Inferior parietal cortex (tissue), 1 donor: Measurements from ENCODE around the gene OPCML.

Experiments
- DNase-seq: peaks from one replicate; pipeline ENCODE4 v3.0.0-alpha.2; 2016; ENCODE audit errors: extremely low spot score

Gene OPCML

DNA sequence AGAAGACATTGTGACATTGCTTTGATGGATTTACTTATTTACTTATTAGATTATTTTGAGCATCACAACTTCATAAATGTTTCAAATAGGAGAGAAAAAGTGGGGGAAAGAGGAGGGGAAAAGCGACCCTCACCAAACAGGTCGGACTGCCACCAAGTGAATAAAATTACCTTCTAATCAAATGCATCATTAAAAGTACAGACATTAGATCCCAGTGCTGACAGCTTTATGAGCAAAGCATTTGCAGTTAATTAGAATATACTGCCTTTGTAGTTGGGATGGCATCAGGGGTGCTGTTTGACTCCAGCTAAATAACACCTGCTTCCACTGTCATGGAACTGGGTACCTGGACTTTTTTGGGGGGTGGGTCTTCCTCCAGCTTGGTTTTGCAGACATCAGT, 299.6 kb downstream of the OPCML start:
- DNase-seq: no peak

GRCh38 chr11:133230431-133230830, 301.9 kb downstream of the OPCML start:
- DNase-seq: no peak

GRCh38 chr11:133228471-133229329, 303.6 kb downstream of the OPCML start:
- no peak for DNase-seq

DNA sequence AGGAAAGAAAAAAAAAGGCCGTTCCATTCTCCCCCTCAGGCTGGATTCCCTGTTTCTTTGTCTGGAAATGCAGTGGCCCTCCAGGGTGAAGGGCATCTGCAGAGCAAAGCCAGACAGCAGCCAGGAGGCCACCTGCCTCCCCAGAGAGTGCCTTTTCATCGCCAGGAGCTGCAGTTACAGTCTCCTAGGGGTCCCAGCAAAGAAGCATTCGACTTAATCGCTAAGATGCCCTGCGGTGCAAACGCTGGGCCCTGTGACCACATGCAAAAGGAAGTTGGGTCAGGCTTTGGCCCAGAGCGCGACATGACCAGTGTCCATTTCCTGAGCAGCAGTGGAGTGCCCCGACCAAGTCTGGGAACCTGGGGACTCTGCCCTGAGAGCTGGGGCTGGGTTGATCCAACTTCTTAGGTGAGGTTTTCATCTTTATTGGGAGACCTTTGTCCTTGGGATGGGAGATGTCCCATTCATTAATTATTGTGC, 304.6 kb downstream of the OPCML start:
- DNase-seq: no peak

- DNase-seq: no peak
These were observed 308.0 kb downstream of the OPCML start for GRCh38 chr11:133224271-133224670.

DNA sequence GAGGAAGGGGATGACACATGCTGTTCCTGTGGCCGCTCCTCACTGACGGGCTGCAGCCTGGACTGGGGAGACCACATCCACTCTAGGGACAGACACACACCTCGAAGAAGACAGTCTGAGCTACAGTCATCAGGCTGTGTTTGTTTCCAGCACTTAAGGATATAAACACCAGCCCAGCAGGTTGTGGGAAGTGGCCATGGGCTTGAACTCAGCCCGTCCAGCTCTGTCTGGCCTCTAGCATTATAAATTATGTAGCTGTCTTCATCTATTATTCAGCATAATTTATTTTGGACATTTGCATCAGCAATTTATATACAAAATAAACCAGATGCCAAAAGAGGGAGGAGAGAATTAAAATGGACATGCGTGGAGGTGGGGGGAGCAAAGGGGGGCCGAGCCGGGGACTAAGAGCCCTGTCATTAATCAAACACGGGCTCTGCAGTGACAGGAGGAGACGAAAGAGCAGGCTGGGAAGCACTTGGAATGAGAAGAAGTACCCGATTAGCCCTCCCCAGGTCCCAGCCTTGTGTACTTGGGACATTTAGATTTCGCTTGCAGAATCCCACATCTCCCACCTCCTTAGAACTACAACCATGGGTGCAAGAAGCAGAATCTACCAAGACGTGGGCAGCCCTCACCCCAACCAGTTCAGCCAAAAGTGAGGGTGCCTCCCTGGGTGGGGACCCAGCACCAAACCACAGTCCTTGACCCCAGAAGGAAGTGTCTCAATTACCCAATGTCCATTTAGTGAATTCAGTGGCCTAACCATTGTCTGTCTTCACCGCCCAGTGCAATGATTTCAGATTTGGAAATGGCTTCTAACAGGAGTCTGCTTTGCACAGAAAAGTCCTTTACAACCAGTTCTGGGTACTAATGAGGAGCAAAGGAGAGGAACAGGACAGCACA, 309.6 kb downstream of the OPCML start:
- DNase-seq: no peak

- no peak for DNase-seq
These were observed 312.8 kb downstream of the OPCML start for GRCh38 chr11:133219543-133219942.

- DNase-seq: no peak
These were observed 315.5 kb downstream of the OPCML start for GRCh38 chr11:133216813-133217212.

GRCh38 chr11:133215596-133216230, 316.6 kb downstream of the OPCML start:
- DNase-seq: no peak

DNA sequence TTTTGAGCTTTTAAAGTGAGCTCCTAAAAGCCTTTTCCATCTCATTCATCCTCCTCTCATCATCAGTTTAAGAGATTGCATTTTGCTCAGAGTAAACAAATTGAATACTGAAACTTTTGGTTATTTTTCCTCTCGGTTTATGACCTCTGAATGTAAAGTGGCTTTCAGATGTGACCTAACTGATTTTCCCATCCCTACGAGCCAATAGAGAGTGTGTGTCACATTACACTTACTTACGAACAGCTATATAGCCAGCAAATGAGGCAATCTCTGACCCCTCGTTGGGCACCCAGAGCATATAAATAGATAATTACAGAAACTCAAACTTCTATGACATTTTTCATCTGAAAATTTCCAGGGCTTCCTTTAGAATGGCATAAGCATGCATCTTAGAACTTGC, 317.7 kb downstream of the OPCML start:
- no peak for DNase-seq

DNA sequence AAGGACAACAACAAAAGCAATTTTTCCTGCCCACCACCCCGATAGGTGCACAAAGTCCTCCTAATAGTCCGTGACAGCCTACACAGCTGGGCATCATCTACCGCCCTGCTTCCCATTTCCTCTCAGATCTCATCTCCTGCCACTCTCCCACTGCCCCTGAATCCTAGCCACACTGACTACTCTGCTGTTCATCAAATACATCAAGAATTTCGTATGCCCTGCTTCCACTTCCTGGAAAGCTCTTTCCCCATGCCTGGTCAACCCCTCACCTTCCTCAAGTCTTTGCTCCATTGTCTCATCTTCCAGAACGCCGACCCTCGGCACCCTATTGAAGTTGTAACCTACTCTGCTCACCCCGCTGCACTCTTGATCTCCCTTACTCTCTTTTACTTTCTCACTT, 320.1 kb downstream of the OPCML start:
- no peak for DNase-seq

DNA sequence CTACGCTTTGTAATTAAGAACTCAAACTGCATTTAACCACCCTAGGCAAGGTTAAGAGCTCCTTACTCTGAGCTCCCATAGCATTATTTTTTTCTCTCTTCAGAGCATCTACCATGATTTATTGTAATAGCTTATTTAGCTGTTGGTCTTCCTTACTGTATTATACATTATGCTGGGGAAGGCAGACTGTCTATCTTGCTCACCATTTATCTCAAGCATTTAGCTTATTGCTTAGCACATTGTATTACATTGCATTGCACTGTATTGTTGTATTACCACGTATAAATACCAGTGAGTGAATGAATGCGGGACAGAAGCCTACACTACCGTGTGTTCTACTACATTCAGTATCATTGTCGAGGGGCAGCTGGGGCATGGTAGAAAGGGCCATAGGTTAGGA, 324.3 kb downstream of the OPCML start:
- DNase-seq: no peak

DNA sequence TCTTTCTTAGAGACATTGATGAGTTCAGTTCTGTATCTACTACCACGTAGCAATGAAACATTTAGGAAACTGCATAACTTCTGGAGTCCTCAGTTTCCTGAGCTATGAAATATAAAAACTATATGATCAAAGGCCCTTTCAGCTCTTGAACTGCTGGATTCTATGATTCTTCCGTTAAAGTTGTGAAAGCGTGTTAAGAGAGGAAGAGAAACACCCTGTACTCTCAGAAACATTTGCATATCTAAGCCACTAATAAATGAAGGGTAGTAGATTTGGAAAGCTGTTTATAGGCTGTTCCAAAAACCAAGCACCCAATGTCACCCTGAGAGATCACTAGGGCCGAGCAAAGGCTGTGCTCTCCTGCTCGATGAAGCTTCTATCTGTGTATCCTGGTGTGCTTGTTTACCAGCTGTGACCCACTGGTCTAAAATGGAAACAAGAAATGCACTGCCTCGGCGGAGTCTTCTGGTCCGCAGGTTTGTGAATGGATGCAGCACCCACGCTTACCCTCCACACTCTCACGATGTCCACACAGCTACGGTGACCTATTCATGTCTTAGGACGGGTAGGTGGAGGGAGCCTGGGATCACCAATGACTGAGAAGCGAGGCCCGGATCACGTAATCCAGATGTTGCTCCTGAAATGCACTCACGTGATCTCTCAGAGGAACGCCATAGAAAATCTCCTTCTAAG, 325.8 kb downstream of the OPCML start:
- DNase-seq: no peak

- DNase-seq: no peak
These were observed 328.1 kb downstream of the OPCML start for GRCh38 chr11:133204158-133204557.

DNA sequence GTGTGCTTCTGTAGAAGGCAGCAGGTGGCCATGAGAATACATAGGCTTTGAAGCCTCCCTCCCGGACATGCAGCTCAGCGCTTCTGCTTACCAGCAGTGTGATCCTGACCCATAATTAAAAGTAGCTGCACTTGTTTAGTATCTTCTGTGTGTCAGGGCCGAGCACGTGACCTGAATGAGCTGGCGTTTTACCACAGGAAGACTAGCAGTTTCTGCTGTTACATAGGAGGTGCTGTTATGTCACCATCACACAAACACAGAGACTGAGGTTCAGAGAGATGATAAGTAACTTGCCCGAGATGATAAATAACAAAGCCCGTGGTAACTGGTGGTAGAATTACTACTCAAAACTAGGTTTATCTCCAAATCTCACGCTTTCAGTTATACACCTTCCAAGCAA, 329.5 kb downstream of the OPCML start:
- DNase-seq: no peak

DNA sequence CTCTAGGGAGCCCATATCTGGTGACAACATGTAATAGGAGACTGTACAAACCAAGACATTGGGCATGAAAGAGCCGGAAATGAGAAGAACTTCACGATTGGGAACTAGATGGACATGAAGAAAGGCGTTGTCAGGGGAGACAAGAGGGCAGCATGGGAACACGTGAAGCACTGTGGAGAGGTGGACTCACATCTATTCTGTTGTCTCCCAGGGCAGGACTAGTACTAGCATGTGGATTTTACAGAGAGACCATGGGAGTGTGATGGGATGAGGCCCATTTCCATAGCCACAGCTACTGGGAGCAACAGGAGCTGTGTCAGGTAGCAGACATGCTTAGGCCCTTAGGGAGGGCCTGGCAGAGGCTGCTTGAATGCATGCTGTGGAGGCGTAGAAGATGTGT, 333.9 kb downstream of the OPCML start:
- no peak for DNase-seq

DNA sequence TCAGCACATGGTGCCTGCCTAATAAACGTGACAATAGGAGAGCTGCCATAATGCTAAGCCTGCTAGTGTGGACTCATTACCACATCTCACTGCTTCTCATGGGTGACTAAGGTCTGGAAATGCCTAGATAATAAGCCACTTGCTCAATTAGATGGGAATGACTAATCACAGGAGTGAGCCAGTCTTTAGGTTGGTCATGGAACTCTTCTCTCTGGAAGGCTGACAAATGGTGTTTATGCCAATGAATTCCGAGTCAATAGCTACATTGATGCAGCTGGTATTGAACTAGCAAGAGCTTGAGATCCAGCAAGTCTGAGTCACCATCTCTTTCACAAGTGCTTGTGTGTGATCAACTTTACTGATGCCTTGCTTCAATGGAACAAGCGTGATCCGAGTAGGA, 334.9 kb downstream of the OPCML start:
- no peak for DNase-seq

GRCh38 chr11:133191931-133192330, 340.4 kb downstream of the OPCML start:
- DNase-seq: no peak

DNA sequence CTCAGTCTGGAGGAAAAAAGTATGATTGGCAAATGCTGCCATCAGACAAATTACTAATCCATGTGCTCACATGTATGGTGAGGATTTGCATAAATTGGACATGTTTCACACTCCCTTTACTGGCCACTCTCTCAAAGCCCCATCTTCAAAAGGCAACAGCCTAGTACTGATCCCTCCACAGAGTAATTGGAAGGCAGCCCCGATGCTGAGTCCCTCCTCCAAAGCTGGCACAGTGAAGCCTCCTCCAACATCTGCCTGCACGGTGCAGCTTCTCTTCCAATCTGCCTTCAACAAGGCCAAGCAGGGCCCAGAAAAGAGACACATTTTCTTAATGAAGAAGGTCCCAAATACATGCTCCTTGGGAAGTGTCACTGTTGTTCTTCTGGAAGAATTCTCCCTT, 350.6 kb downstream of the OPCML start:
- no peak for DNase-seq

DNA sequence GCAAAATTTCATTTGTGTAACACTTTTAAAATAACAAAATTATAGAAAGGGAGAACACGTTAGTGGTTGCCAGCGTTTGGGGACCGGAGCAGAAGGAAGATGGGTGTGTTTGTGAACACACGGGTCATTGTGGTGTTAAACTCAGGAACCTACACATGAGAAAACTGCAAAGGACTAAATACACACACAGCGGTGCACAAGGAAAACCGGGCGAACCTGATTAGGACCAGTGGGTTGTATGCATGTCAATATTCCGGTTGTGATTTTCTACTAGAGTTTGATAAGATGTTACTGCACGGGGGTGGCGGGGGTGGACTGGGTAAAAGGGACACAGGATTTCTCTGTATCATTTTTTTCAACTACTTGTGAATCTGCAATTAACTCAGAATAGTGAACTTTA, 351.2 kb downstream of the OPCML start:
- DNase-seq: no peak

DNA sequence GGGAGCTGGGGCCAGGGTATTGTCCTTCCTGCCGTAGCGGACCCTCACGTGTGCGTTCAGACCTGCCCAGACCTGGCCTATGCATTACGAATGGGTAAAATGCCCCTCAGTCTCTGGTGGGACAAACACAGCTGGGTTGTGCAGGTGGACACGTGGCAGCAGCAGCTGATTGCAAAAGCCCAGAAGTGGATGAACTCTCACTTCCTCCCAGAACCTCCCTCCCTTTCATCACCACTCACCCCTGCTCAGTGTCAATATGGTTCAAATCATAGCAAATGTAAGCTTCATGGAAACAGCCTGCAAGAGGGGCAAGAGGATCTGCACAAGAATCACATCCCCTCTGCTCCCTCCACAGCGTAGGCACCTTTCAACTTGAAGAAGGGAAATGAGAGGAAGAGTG, 352.1 kb downstream of the OPCML start:
- DNase-seq: no peak

GRCh38 chr11:133176748-133177147, 355.6 kb downstream of the OPCML start:
- no peak for DNase-seq
